ENCODE measurements around the gene ENTPD2.

- TF ChIP-seq RCOR1 (IDR thresholded peaks at IDR 0.05; ENCODE audit: insufficient replicate concordance, low read length) = no peak
- TF ChIP-seq POLR2A (IDR thresholded peaks at IDR 0.05; ENCODE audit: low read depth, low read length) = no peak
- TF ChIP-seq CTCF (conservative IDR thresholded peaks at IDR 0.05; ENCODE audit: low read depth, low read length) = no peak
These were observed 21.8 kb downstream of the ENTPD2 start, which contains the start of gene FUT7 for GRCh38 chr9:137031904-137032640.

Data from IMR-90 (cell line).